Measurements from ENCODE around the gene ZNF793. TPM values are rescaled to one million over a fixed set of nuclear protein-coding genes. Genes with fewer than 3 reads are reported as not detected.

The ZNF793 gene
- total and polyA plus RNA-seq, 2 of the 8 experiments (the other 6 are each of a cell fraction or from before 2014, with no cell fraction given), result 5.0 to 13.3 TPM

DNA sequence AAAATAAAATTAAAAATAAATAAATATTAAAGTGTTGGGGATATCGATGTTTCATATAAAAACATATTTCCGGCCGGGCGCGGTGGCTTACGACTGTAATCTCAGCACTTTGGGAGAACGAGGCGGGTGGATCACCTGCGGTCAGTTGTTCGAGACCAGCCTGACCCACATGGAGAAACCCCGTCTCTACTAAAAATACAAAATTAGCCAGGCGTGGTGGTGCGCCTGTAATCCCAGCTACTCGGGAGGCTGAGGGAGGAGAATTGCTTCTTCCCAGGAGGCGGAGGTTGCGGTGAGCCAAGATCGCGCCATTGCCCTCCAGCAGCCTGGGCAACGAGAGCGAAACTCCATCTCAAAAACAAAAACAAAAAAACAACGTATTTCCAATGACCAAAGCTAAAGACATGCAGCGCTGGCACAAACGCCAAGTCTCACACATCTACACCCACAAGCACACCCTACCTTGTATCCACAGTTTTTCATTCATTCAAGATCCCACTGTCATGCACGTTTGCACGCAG, 40.4 kb upstream of the ZNF793 start (continued):
- TF ChIP-seq, protein P1, sequence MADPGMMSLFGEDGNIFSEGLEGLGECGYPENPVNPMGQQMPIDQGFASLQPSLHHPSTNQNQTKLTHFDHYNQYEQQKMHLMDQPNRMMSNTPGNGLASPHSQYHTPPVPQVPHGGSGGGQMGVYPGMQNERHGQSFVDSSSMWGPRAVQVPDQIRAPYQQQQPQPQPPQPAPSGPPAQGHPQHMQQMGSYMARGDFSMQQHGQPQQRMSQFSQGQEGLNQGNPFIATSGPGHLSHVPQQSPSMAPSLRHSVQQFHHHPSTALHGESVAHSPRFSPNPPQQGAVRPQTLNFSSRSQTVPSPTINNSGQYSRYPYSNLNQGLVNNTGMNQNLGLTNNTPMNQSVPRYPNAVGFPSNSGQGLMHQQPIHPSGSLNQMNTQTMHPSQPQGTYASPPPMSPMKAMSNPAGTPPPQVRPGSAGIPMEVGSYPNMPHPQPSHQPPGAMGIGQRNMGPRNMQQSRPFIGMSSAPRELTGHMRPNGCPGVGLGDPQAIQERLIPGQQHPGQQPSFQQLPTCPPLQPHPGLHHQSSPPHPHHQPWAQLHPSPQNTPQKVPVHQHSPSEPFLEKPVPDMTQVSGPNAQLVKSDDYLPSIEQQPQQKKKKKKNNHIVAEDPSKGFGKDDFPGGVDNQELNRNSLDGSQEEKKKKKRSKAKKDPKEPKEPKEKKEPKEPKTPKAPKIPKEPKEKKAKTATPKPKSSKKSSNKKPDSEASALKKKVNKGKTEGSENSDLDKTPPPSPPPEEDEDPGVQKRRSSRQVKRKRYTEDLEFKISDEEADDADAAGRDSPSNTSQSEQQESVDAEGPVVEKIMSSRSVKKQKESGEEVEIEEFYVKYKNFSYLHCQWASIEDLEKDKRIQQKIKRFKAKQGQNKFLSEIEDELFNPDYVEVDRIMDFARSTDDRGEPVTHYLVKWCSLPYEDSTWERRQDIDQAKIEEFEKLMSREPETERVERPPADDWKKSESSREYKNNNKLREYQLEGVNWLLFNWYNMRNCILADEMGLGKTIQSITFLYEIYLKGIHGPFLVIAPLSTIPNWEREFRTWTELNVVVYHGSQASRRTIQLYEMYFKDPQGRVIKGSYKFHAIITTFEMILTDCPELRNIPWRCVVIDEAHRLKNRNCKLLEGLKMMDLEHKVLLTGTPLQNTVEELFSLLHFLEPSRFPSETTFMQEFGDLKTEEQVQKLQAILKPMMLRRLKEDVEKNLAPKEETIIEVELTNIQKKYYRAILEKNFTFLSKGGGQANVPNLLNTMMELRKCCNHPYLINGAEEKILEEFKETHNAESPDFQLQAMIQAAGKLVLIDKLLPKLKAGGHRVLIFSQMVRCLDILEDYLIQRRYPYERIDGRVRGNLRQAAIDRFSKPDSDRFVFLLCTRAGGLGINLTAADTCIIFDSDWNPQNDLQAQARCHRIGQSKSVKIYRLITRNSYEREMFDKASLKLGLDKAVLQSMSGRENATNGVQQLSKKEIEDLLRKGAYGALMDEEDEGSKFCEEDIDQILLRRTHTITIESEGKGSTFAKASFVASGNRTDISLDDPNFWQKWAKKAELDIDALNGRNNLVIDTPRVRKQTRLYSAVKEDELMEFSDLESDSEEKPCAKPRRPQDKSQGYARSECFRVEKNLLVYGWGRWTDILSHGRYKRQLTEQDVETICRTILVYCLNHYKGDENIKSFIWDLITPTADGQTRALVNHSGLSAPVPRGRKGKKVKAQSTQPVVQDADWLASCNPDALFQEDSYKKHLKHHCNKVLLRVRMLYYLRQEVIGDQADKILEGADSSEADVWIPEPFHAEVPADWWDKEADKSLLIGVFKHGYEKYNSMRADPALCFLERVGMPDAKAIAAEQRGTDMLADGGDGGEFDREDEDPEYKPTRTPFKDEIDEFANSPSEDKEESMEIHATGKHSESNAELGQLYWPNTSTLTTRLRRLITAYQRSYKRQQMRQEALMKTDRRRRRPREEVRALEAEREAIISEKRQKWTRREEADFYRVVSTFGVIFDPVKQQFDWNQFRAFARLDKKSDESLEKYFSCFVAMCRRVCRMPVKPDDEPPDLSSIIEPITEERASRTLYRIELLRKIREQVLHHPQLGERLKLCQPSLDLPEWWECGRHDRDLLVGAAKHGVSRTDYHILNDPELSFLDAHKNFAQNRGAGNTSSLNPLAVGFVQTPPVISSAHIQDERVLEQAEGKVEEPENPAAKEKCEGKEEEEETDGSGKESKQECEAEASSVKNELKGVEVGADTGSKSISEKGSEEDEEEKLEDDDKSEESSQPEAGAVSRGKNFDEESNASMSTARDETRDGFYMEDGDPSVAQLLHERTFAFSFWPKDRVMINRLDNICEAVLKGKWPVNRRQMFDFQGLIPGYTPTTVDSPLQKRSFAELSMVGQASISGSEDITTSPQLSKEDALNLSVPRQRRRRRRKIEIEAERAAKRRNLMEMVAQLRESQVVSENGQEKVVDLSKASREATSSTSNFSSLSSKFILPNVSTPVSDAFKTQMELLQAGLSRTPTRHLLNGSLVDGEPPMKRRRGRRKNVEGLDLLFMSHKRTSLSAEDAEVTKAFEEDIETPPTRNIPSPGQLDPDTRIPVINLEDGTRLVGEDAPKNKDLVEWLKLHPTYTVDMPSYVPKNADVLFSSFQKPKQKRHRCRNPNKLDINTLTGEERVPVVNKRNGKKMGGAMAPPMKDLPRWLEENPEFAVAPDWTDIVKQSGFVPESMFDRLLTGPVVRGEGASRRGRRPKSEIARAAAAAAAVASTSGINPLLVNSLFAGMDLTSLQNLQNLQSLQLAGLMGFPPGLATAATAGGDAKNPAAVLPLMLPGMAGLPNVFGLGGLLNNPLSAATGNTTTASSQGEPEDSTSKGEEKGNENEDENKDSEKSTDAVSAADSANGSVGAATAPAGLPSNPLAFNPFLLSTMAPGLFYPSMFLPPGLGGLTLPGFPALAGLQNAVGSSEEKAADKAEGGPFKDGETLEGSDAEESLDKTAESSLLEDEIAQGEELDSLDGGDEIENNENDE (IDR thresholded peaks at IDR 0.05; ENCODE audit: insufficient replicate concordance, low read length), result no peak
- TF ChIP-seq ZNF274 (IDR thresholded peaks at IDR 0.05; ENCODE audit: borderline replicate concordance, extremely low read depth, low read length) (no peak), NRF1 (IDR thresholded peaks at IDR 0.05; ENCODE audit: low read depth, low read length) (no peak), SP2 (IDR thresholded peaks at IDR 0.05; ENCODE audit: low read length) (no peak), TAF1 (IDR thresholded peaks at IDR 0.05; ENCODE audit: low read depth, low read length) (no peak)
